Hepatocyte (in vitro differentiated cells): ENCODE data around the gene MEIS1. TPM values are rescaled to one million over a fixed set of nuclear protein-coding genes. Genes with fewer than 3 reads are reported as not detected.

Source experiments
- DNase-seq: peaks from one replicate; pipeline ENCODE4 v3.0.0-alpha.2; 2016; ENCODE audit warnings: low spot score
- H2AFZ ChIP-seq: fragments of 200-600 bp; sonication (generic); 2 replicates; pipeline ENCODE4 v1.6.0; 2016; ENCODE audit warnings: antibody characterized with exemption, mild to moderate bottlenecking
- H3K27ac ChIP-seq: fragments of 200-600 bp; sonication (generic); 2 replicates; pipeline ENCODE4 v1.5.1; 2016; ENCODE audit warnings: mild to moderate bottlenecking
- H3K27me3 ChIP-seq: fragments of 200-600 bp; sonication (generic); 2 replicates; pipeline ENCODE4 v1.6.1; 2016
- H3K36me3 ChIP-seq: fragments of 200-600 bp; sonication (generic); replicated peaks from 2 replicates; pipeline ENCODE4 v1.5.1; 2016; ENCODE audit warnings: low read depth; ENCODE audit not compliant: insufficient read depth
- H3K4me1 ChIP-seq: fragments of 200-600 bp; sonication (generic); 2 replicates; pipeline ENCODE4 v1.5.1; 2016; ENCODE audit warnings: mild to moderate bottlenecking, moderate library complexity; ENCODE audit not compliant: insufficient read depth
- H3K4me2 ChIP-seq: fragments of 200-600 bp; sonication (generic); 2 replicates; pipeline ENCODE4 v1.6.0; 2016
- H3K4me3 ChIP-seq: fragments of 200-600 bp; sonication (generic); 2 replicates; pipeline ENCODE4 v1.5.1; 2016; ENCODE audit warnings: mild to moderate bottlenecking
- H3K79me2 ChIP-seq: fragments of 200-600 bp; sonication (generic); 2 replicates; pipeline ENCODE4 v1.6.0; 2017; ENCODE audit warnings: mild to moderate bottlenecking
- H3K9me2 ChIP-seq: fragments of 200-600 bp; sonication (generic); replicated peaks from 2 replicates; pipeline ENCODE4 v1.6.0; 2017; ENCODE audit warnings: mild to moderate bottlenecking; ENCODE audit not compliant: insufficient read depth
- H3K9me3 ChIP-seq: fragments of 200-600 bp; sonication (generic); 2 replicates; pipeline ENCODE4 v1.5.1; 2016; ENCODE audit warnings: low read depth, mild to moderate bottlenecking
- H4K20me1 ChIP-seq: fragments of 200-600 bp; sonication (generic); 2 replicates; pipeline ENCODE4 v1.6.0; 2016; ENCODE audit warnings: mild to moderate bottlenecking; ENCODE audit not compliant: insufficient read depth, poor library complexity, severe bottlenecking
- EZH2 ChIP-seq: fragments of 200-600 bp; sonication (generic); IDR thresholded peaks from 2 replicates; pipeline ENCODE4 v1.6.1; 2016; ENCODE audit warnings: antibody characterized with exemption, mild to moderate bottlenecking, borderline replicate concordance
- EZH2phosphoT487 ChIP-seq: fragments of 200-600 bp; sonication (generic); IDR thresholded peaks from one replicate; pipeline ENCODE4 v1.6.1; 2018; ENCODE audit warnings: antibody characterized with exemption, mild to moderate bottlenecking, low read depth, moderate library complexity; ENCODE audit not compliant: unreplicated experiment, severe bottlenecking
- WGBS: methylation state at CpG from one replicate; pipeline ENCODE4 v1.1.6; 2016; ENCODE audit warnings: low lambda C conversion rate; ENCODE audit errors: missing lambda C conversion rate; 5-methylcytosine and 5-hydroxymethylcytosine counted together
- polyA plus RNA-seq: library from polyadenylated mRNA; unstranded; fragments of >200 nt; fragmentation: Nextera tagmentation; extraction: Ambion mirVana; gene quantifications from 2 replicates; pipeline ENCODE4 v1.2.1, GENCODE V29; 2016
- total RNA-seq: library from RNA; depleted of rRNA; stranded (reverse); fragments of >200 nt; gene quantifications from 2 replicates; pipeline ENCODE4 v1.2.3, GENCODE V29; 2014
- TF ChIP-seq, protein P1 (sequence below): fragments of 200-600 bp; sonication (generic); IDR thresholded peaks from 2 replicates; pipeline ENCODE4 v1.5.1; 2016; ENCODE audit warnings: antibody characterized with exemption, mild to moderate bottlenecking; ENCODE audit not compliant: poor library complexity

Gene MEIS1
- total and polyA plus RNA-seq, 2 experiments from 2014 or later, result 29.6 to 35.5 TPM

DNA sequence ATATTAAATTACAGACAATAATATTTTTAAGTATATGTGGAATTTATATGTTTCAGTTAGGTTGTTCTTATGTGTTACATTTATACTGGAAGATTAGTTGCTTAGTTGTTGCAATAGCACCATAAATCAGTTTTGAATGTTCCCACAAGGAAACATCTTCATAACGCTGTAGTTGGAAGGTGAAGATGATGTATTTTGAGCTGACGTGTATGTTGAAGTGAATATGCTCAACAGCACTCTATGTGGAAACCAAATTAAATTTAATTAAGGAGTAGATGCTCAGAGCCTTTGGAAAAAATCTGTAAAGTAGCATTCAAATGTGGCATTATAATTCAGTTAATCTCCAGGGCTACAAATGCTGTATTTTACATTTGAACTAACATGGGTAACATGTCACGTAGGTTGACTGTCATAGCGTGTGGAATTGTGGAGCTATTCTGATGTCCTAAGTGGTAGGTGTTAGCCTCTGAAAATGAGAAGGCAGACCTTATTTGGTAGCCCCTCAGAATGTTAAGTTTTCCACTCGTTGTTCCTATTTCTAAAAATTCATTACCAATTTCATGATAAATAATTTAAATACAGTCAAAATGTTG lies 88.5 kb downstream of the MEIS1 start:
- Histone ChIP-seq H3K27ac (no peak overlapping the region), H3K9me2 (no peaks in the 10 kb centered on the region), H3K79me2 (peaks cover 25% of the 10 kb centered on the region), H2AFZ (no peak overlapping the region), H3K4me1 (peaks cover 11% of the 10 kb centered on the region), H3K27me3 (no peaks in the 10 kb centered on the region), H3K9me3 (no peaks in the 10 kb centered on the region), H3K4me2 (no peak overlapping the region), H3K4me3 (no peak overlapping the region), H3K36me3 (no peaks in the 10 kb centered on the region), H4K20me1 (peaks cover 4% of the 10 kb centered on the region)
- TF ChIP-seq, protein P1, sequence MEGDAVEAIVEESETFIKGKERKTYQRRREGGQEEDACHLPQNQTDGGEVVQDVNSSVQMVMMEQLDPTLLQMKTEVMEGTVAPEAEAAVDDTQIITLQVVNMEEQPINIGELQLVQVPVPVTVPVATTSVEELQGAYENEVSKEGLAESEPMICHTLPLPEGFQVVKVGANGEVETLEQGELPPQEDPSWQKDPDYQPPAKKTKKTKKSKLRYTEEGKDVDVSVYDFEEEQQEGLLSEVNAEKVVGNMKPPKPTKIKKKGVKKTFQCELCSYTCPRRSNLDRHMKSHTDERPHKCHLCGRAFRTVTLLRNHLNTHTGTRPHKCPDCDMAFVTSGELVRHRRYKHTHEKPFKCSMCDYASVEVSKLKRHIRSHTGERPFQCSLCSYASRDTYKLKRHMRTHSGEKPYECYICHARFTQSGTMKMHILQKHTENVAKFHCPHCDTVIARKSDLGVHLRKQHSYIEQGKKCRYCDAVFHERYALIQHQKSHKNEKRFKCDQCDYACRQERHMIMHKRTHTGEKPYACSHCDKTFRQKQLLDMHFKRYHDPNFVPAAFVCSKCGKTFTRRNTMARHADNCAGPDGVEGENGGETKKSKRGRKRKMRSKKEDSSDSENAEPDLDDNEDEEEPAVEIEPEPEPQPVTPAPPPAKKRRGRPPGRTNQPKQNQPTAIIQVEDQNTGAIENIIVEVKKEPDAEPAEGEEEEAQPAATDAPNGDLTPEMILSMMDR, result no peak
- no peak for TF ChIP-seq EZH2
- no peak for TF ChIP-seq EZH2phosphoT487
- DNase-seq, result no peak
- 94% methylated on average over 5 of the region's 5 CpGs for WGBS

DNA sequence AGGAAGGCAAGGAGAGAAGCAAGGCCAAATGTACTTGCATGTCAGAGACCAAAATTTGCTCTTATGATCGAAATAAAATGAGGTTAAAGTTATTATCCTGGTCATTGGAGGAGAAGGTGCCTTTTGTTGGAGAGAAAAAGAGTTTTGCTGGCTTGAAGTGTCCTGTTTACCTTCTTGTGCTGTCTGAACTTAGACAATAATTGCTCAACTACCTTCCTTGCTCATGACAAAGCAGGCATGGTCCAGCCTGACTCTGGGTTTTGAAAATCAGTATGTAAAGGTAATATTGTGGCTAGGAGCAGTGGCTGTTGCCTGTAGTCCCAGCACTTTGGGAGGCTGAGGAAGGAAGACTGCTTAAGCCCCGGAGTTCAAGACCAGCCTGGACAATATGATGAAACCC lies 89.1 kb downstream of the MEIS1 start:
- H4K20me1 ChIP-seq, result peaks cover 4% of the 10 kb centered on the region
- peaks cover 20% of the 10 kb centered on the region for H3K79me2 ChIP-seq
- no peak for DNase-seq
- H3K27me3 ChIP-seq, result no peaks in the 10 kb centered on the region
- H2AFZ ChIP-seq, result no peak overlapping the region
- TF ChIP-seq EZH2phosphoT487 (no peak), EZH2 (no peak)
- TF ChIP-seq, protein P1, result no peak
- peaks cover 11% of the 10 kb centered on the region for H3K4me1 ChIP-seq
- H3K9me3 ChIP-seq, result no peaks in the 10 kb centered on the region
- no peak overlapping the region for H3K4me3 ChIP-seq
- no peaks in the 10 kb centered on the region for H3K9me2 ChIP-seq
- H3K27ac ChIP-seq, result no peak overlapping the region
- 97% methylated on average over 2 of the region's 2 CpGs for WGBS
- H3K4me2 ChIP-seq, result no peak overlapping the region
- H3K36me3 ChIP-seq, result no peaks in the 10 kb centered on the region

DNA sequence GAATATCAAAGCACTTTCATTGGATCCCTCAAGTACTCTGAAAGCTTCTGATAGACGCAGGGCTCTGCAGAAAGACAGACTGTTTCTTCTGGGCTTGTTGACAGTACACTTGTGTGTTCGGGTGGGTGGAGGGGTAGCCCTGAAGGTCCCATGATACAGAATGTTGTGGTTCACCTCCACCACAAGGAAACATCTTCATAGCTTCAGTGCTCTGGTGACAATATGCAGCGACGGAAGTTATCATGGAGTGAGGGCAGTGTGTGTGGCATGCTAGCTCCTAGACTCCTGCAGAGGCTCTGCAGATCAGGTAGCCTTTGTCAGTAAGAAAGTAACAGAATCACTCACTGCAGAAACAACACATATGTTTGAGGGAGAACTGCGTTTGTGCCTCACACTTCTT lies 90.7 kb downstream of the MEIS1 start:
- TF ChIP-seq EZH2 (no peak), EZH2phosphoT487 (no peak)
- TF ChIP-seq, protein P1, result no peak
- Histone ChIP-seq H3K4me1 (peaks cover 11% of the 10 kb centered on the region), H3K9me3 (no peaks in the 10 kb centered on the region), H2AFZ (no peak overlapping the region), H3K27ac (no peak overlapping the region), H3K36me3 (no peaks in the 10 kb centered on the region), H3K4me2 (no peak overlapping the region), H3K4me3 (no peak overlapping the region), H3K79me2 (peaks cover 17% of the 10 kb centered on the region), H3K9me2 (no peaks in the 10 kb centered on the region), H4K20me1 (peaks cover 4% of the 10 kb centered on the region), H3K27me3 (no peaks in the 10 kb centered on the region)
- 75% methylated on average over 5 of the region's 5 CpGs for WGBS
- no peak for DNase-seq

DNA sequence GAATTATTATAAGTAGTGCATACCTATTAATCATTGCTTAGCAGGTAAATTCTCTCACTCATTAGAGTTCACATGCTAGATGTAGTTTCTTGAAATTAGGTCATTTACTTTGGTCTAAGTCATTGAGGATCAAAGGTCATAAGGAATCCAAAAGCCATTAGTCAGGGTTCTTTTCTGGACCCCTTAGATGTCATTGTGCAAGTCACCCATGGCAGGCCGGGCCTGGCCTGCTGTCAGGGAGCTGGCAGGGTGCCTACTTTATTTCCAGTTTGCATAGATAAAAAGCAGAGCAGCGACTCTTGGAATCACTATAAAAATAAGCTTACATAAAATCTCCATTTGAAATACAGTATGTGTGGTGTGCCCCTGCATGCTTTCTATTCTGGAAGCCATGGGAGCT lies 91.3 kb downstream of the MEIS1 start:
- TF ChIP-seq EZH2phosphoT487, result no peak
- no peak for TF ChIP-seq EZH2
- TF ChIP-seq, protein P1, result no peak
- peaks cover 15% of the 10 kb centered on the region for H3K79me2 ChIP-seq
- no peaks in the 10 kb centered on the region for H3K27me3 ChIP-seq
- no peak overlapping the region for H3K4me3 ChIP-seq
- H3K4me2 ChIP-seq, result no peak overlapping the region
- H3K9me2 ChIP-seq, result no peaks in the 10 kb centered on the region
- no peaks in the 10 kb centered on the region for H3K36me3 ChIP-seq
- H3K4me1 ChIP-seq, result peaks cover 11% of the 10 kb centered on the region
- peak; percentile 19 for DNase-seq
- H3K27ac ChIP-seq, result no peak overlapping the region
- H4K20me1 ChIP-seq, result peaks cover 4% of the 10 kb centered on the region
- WGBS, result 51% methylated on average over 2 of the region's 2 CpGs
- no peaks in the 10 kb centered on the region for H3K9me3 ChIP-seq
- H2AFZ ChIP-seq, result no peak overlapping the region
